ENCODE measurements around the gene TRMT1. TPM values are rescaled to one million over a fixed set of nuclear protein-coding genes. Genes with fewer than 3 reads are reported as not detected.
A peak's percentile ranks its signal among the peaks of the same experiment; 100 is the strongest.

The TRMT1 gene
- total RNA-seq, 2 donors from 2014 or later, result 66.4 to 83.2 TPM

DNA sequence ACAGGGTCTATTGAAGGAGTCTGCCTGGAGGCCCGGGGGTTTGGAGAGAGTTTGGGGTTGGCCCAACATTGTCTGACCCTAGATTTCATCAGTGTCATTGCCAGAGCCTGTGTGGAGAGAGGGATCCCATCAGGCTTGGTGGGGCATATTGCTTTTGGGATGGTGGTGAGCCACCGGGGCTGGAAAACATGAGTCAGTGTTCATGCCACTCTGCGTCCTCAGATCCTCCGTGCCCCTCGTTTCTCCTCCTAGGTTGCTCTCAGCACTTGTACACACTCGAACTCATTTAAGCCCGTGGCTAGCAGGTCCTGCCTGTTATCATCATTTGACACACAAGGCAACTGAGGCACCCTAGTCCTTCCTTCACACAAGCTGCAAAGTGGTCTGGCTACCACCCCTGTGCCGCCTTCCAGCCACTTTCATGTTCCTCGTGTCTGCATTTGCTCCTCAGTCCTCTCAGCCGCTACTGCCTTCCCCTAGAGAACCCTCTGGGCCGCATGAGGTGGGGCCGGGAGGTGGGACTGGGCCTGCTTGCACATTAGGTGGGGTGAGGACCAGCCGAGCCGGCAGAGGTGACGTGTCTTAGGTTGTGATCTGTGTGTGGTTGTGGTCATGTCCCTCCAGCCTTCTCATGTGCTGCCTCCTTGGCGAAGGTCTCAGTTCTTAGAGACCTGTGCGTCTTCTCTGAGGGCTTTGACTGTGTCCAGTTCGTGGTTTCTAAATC is 5.2 kb upstream of the TRMT1 start:
- Mint-ChIP-seq H3K9me3 (no peaks in the 10 kb centered on the region), H3K4me3 (peak overlapping the region; percentile 80), H3K4me1 (peaks cover 33% of the 10 kb centered on the region), H3K36me3 (ENCODE audit: low read depth) (peaks cover 75% of the 10 kb centered on the region), H3K27me3 (no peaks in the 10 kb centered on the region), H3K27ac (peak overlapping the region; percentile 92)
- peak; percentile 45 for ATAC-seq (replicated peaks)

DNA sequence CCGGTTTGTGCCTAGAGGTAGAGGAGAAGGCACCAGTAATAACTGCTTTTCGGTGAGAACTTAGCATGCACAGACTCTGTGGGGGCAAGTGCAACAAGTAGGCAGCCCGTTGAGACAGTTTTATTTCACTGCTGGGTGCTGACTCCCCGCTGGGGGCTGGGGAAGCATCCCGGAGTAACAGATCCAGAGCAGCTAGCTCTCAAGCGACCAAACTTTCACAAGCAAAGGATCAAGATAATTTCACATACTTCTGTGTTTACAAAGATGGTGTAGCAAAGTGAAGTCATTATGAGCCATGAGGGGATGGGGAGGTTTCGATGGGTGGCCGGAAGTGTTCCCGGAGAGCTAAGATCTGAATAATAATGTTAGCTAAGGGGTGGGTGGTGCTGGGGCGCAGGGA is 4.3 kb upstream of the TRMT1 start:
- H3K4me1 Mint-ChIP-seq, result peaks cover 33% of the 10 kb centered on the region
- no peaks in the 10 kb centered on the region for H3K9me3 Mint-ChIP-seq
- peak overlapping the region; percentile 92 for H3K27ac Mint-ChIP-seq
- peak overlapping the region; percentile 80 for H3K4me3 Mint-ChIP-seq
- peaks cover 73% of the 10 kb centered on the region for H3K36me3 Mint-ChIP-seq (ENCODE audit: low read depth)
- no peak for ATAC-seq (replicated peaks)
- H3K27me3 Mint-ChIP-seq, result no peaks in the 10 kb centered on the region

DNA sequence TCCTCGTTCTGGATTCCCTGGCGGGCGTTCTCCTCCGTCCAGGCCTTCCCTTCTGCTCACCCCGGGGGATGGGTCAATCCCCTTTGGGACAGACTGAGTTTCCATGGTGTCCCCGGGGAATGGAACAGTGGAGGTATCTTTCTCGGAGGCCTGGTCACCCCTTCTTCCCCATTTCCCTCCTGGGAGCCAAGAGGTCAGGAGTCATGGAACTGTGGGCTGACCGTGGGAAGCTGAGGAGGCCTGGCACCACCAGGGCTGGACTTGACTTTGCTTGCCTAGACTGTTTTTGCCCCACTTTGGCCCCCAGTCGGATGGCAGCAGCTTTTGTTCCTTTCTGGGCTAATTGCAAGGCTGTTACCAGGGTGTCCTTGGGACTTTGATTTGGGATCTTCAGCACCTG is 3.5 kb upstream of the TRMT1 start:
- H3K36me3 Mint-ChIP-seq (ENCODE audit: low read depth), result peaks cover 74% of the 10 kb centered on the region
- ATAC-seq (replicated peaks), result no peak
- no peaks in the 10 kb centered on the region for H3K9me3 Mint-ChIP-seq
- no peak overlapping the region for H3K27ac Mint-ChIP-seq
- no peaks in the 10 kb centered on the region for H3K27me3 Mint-ChIP-seq
- peaks cover 33% of the 10 kb centered on the region for H3K4me1 Mint-ChIP-seq
- H3K4me3 Mint-ChIP-seq, result peak overlapping the region; percentile 80

DNA sequence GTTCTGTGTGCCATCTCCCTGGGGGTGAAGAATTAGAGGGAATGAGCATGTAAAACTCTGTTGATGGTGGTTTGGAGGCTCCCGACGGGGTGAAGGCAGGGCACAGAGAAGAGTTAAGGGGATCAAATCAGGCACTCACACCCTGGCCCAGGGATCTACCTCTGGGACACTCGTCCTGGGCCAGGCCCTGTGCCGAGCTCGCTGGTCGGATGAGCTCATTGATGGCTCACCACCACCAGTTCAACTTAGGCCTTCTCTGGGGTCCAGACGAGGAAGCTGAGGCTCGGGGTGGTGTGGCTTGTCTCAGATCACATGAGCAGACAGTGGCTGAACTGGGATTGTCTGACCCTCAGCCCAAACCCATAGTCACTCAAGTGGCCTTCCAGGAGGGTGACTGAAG is 3.1 kb upstream of the TRMT1 start:
- H3K27me3 Mint-ChIP-seq, result no peaks in the 10 kb centered on the region
- H3K36me3 Mint-ChIP-seq (ENCODE audit: low read depth), result peaks cover 74% of the 10 kb centered on the region
- peaks cover 33% of the 10 kb centered on the region for H3K4me1 Mint-ChIP-seq
- H3K9me3 Mint-ChIP-seq, result no peaks in the 10 kb centered on the region
- peak overlapping the region; percentile 80 for H3K4me3 Mint-ChIP-seq
- H3K27ac Mint-ChIP-seq, result peak overlapping the region; percentile 63
- ATAC-seq (replicated peaks), result no peak

DNA sequence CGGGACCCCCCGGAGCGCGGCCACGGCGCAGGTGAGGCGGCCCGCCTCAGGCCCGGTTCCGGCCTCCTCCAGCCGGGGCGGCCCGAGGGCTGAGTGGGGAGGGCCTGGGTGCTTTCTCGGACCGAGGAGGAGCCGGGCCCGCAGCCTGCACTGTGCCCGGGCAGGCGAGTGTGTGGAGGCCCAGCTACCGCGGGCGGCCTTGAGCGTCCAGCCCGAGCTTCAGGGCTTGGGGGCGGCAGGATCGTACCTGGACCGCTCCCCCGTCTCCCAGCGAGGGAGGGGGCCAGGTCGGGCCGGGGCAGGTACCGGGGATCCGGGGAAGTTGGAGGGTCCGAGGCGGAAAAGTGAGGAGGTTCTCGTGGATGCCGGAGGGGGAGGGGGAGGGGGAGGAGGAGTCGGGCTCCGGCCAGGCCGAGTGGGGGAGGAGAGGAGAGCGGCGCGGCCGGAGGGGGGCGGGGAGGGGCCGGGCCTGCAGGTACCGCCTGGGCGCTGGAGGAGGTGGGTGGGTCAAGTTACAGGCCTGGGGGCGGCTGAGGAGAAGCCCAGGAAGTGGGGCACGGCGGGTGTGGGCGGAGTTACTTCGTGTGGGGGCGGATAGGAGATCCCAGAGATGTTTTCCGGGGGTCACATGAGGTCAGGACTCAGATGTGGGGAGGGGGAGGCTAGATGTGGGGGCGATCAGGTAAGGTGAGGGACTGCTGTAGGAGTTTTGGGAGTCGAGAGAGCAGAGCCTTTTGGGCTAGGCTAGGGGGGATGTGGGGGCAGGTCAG is 2.1 kb upstream of the TRMT1 start:
- peak overlapping the region; percentile 63 for H3K27ac Mint-ChIP-seq
- H3K9me3 Mint-ChIP-seq, result no peaks in the 10 kb centered on the region
- H3K4me3 Mint-ChIP-seq, result peak overlapping the region; percentile 80
- H3K36me3 Mint-ChIP-seq (ENCODE audit: low read depth), result peaks cover 77% of the 10 kb centered on the region
- peaks cover 33% of the 10 kb centered on the region for H3K4me1 Mint-ChIP-seq
- peak; percentile 4 for ATAC-seq (replicated peaks)
- H3K27me3 Mint-ChIP-seq, result no peaks in the 10 kb centered on the region

DNA sequence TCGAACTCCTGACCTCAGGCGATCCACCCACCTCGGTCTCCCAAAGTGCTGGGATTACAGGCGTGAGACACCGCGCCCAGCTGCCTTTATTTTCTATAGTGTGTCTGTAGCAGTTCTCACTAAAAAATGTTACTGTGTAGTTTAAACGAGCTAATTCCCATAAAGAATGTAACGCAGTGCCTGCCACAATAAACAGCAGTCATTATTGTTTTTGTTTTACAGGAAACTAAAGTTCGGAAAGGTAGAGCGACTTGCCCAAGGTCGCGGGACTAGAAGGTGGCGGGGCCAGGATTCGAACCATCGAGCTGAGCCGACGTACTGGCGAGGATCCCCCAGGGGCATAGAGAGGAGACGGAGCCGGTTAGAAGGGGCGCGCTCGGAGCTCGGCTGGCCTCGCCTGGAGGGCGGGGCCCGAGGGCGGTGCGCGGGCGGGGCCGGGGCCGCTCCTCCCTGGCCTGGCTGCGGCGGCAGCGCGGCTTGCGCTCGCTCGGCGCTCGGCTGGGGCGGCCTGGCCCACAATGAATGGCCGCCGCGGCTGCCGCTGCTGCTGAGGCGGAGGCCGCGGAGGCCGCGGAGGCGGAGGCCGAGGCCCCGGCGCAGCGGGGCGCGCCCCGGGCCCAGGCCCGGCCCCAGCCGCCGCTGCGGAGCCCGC is 1.4 kb upstream of the TRMT1 start, which contains the start of gene NACC1:
TSS of gene NACC1 (plus strand) at position 493 of the 652 bp plus-strand sequence. CDS start 16,944 bp downstream, outside the sequence.
- H3K36me3 Mint-ChIP-seq (ENCODE audit: low read depth), result peaks cover 78% of the 10 kb centered on the region
- H3K27me3 Mint-ChIP-seq, result no peaks in the 10 kb centered on the region
- peak within 1 kb of the TSS; percentile 85 for H3K27ac Mint-ChIP-seq
- no peaks in the 10 kb centered on the region for H3K9me3 Mint-ChIP-seq
- peaks cover 29% of the 10 kb centered on the region for H3K4me1 Mint-ChIP-seq
- ATAC-seq (replicated peaks), result peak; percentile 75
- H3K4me3 Mint-ChIP-seq, result peak within 1 kb of the TSS; percentile 86

DNA sequence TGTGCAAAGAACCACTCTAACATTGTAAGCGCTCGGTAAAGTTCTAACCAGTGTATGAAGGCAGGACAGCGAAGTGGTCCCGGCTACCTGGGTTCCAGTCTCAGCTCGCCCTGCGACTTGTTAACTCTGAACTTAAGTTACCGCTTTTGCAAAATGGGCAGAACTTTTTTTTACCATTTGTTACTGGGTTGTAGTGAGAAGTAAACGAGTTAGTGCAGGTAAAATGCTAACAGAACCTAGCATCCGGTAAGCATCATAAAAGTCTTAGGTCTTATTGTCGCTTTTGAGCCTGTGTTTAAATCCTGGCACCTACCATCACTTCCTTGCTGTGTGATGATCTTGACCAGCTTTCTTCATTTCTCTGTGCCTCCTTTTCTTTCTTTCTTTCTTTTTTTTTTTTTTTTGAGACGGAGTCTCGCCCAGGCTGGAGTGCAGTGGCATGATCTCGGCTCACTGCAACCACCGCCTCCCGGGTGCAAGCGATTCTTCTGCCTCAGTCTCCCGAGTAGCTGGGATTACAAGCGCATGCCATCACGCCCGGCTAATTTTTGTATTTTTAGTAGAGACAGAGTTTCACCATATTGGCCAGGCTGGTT is 734 bp upstream of the TRMT1 start:
- peak overlapping the region; percentile 86 for H3K4me3 Mint-ChIP-seq
- H3K27ac Mint-ChIP-seq, result peak overlapping the region; percentile 85
- no peaks in the 10 kb centered on the region for H3K9me3 Mint-ChIP-seq
- ATAC-seq (replicated peaks), result no peak
- H3K27me3 Mint-ChIP-seq, result no peaks in the 10 kb centered on the region
- H3K36me3 Mint-ChIP-seq (ENCODE audit: low read depth), result peaks cover 78% of the 10 kb centered on the region
- H3K4me1 Mint-ChIP-seq, result peaks cover 23% of the 10 kb centered on the region

DNA sequence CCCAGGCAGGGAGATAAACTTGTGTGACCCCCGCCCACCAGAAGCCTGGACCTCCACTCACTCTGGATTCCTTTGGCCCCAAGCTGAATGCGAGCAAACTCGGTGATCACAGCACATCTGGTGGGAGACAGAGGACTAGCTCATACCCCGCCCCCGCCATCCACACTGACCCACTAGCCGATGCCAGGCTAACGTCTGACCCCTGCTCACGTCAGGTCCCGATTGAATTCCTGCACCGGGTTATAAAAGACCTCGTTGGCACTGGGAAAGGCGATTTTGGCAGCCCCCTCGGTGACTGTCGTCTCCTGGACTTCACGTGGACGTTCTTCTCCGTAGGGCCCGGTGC is 631 bp downstream of the TRMT1 start:
- H3K27ac Mint-ChIP-seq, result peak overlapping the region; percentile 85
- peaks cover 12% of the 10 kb centered on the region for H3K4me1 Mint-ChIP-seq
- H3K36me3 Mint-ChIP-seq (ENCODE audit: low read depth), result peaks cover 74% of the 10 kb centered on the region
- H3K9me3 Mint-ChIP-seq, result no peaks in the 10 kb centered on the region
- no peaks in the 10 kb centered on the region for H3K27me3 Mint-ChIP-seq
- H3K4me3 Mint-ChIP-seq, result peak overlapping the region; percentile 86
- ATAC-seq (replicated peaks), result no peak

DNA sequence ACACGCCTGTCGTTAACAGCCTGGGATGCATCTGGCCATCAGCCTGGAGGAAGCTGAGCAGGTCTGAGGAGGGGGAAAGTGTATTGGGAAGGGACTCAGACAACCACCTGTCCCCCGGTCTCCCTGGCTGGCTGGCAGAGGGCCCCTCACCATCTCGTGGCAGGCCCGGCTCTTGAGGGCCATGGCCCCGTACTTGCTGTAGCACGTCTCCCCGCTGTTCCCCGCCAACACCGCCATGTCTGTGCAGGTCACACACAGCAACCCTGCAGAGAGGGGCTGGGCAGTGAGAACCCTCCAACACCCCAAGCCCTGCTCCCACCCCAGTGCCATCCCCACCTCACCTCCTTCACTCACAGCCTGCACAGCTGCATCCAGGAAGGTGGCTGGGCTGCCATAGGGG is 4.0 kb downstream of the TRMT1 start:
- Mint-ChIP-seq H3K9me3 (no peaks in the 10 kb centered on the region), H3K36me3 (ENCODE audit: low read depth) (peaks cover 84% of the 10 kb centered on the region), H3K4me3 (no peak overlapping the region), H3K4me1 (no peaks in the 10 kb centered on the region), H3K27me3 (no peaks in the 10 kb centered on the region), H3K27ac (no peak overlapping the region)
- ATAC-seq (replicated peaks), result no peak

DNA sequence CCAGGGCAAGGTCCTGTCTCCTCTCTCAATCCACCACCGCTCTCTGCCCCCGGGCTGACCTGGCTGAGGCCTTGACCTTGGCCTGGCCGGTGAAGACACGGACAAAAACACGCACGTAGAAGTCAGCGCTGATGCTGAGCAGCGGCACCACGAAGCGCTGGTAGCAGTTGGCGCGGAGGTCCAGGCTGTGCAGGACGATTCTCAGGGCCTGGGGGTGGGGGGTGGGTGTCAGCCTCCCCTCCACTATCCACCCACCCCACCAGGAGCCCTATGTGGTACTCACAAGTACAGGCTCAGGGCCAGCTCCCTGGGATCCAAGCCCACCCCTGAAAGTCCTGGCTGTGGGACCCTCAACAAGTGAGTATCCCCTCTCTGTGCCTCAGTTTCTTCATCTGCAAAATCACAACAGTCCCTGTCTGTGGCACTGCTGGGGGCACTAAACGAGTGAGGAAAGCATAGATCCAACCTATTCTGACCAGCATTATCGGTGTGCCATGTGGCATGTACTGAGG is 6.4 kb downstream of the TRMT1 start:
- H3K4me1 Mint-ChIP-seq, result no peaks in the 10 kb centered on the region
- H3K9me3 Mint-ChIP-seq, result no peaks in the 10 kb centered on the region
- H3K4me3 Mint-ChIP-seq, result no peak overlapping the region
- no peak for ATAC-seq (replicated peaks)
- no peak overlapping the region for H3K27ac Mint-ChIP-seq
- H3K27me3 Mint-ChIP-seq, result no peaks in the 10 kb centered on the region
- peaks cover 77% of the 10 kb centered on the region for H3K36me3 Mint-ChIP-seq (ENCODE audit: low read depth)

DNA sequence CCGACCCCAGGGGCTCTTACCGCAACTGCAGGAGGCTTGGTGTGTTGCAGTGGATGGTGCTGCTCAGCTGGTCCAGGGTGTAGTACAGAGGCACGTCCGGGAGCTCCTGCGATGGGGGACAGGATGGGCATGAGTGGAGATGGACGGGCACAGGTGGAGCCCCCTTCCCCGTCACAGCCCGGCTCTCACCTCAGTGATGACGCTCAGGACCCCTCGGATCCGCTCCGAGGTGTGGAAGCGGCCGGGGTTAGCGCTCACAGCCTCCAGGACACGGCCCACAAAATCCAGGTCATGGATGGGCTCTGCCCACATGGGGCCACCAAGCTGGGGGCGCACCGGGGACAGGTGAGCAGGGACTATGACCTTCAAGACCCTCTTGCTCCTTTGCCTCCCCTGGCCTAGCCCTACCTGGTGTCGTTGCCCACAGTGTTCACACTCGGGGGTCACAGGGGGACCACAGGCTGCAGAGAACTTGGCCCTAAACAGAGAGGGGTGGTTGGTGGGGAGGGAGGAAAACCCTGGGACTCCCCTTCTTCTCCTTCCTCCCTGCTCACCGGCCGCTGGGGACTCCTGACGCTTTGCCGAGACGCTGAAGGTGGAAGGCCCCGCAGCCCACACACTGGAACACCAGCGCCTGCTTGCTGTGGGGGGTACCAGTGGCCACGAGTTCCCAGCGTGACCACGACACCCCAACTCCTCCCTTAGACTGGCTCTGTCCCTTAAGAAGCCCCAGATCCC is 7.0 kb downstream of the TRMT1 start:
- peaks cover 3% of the 10 kb centered on the region for H3K4me1 Mint-ChIP-seq

DNA sequence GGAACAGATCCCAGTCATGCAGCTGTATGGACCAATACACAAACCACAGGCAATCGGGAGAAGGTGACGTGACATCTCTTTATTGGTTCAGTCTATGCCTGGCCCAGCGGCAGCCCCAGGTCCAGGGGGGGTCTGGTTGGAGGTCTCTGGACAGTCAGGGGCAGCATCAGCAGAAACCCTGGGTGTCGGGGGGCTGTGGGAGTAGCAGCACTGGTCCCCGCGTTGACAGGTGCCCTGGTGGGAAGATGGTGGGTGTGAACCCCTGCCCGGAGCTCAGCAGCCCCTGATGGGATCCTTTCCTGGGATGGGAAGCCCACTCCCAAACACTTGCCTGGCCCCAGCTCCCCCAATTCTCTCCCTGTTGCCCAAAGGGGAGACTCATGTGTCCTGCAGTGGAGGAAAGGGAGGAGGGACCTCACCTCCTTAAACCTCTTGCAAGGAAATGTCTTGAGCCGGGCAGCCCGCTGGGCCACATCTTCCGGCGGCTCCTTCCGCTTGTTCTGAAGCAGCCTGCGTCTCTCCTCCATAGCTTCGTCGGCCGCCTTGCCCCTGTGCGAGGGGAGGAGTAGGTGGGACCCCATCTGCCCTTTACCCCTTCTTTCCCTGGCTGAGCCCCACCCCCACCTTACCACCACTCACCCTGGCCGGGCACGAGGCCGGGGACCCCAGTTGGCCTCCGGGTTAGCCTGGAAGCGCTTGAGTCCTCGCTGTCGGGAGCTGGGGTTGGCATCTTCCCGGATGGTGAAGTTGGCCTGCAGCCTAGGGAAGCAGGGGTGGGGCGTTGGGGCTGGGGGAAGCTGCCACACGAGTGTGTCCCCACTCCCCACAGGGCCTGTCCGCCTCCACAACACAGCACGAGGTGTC is 11.5 kb downstream of the TRMT1 start:
- Mint-ChIP-seq H3K4me1 (peaks cover 14% of the 10 kb centered on the region), H3K9me3 (no peaks in the 10 kb centered on the region), H3K4me3 (peak overlapping the region; percentile 78), H3K27me3 (no peaks in the 10 kb centered on the region), H3K27ac (peak overlapping the region; percentile 78), H3K36me3 (ENCODE audit: low read depth) (peaks cover 44% of the 10 kb centered on the region)
- ATAC-seq (replicated peaks), result peak; percentile 38

More for the DNA sequence above, 7.0 kb downstream of the TRMT1 start:
- H3K4me3 Mint-ChIP-seq, result no peak overlapping the region
- no peaks in the 10 kb centered on the region for H3K9me3 Mint-ChIP-seq
- no peak for ATAC-seq (replicated peaks)
- H3K36me3 Mint-ChIP-seq (ENCODE audit: low read depth), result peaks cover 74% of the 10 kb centered on the region
- no peak overlapping the region for H3K27ac Mint-ChIP-seq
- no peaks in the 10 kb centered on the region for H3K27me3 Mint-ChIP-seq

DNA sequence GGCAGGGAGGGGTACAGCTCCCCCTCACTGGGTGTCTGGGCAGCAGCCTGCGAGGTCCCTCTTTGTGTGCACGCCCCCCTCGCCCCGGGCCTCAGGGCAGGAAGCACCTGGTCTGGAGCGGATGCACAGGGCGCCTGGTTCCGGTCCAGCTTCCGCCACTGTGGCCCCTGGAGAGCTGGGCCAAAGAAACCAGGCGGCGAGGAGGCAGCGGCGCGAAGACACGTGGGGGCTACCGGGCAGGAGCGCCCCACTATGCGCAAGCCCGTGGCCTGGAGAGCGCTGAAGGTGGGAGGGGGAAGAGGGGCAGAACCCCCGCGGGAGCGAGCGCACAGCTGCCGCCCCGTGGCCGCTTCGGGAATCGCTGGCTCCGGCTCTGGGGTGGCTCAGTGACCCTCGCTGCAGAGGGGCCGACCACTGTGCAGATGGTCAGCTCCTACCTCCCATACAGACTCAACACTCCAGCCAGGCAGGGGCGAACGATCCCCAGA is 12.1 kb downstream of the TRMT1 start:
- Mint-ChIP-seq H3K36me3 (ENCODE audit: low read depth) (peaks cover 42% of the 10 kb centered on the region), H3K27ac (peak overlapping the region; percentile 78), H3K4me3 (peak overlapping the region; percentile 78), H3K9me3 (no peaks in the 10 kb centered on the region), H3K27me3 (no peaks in the 10 kb centered on the region), H3K4me1 (peaks cover 18% of the 10 kb centered on the region)
- peak; percentile 33 for ATAC-seq (replicated peaks)

Measured in activated T-helper 17 cell treated with anti-CD3 and anti-CD28 coated beads, Interleukin-2, amount 50 U/mL, for 72 hours (primary cell).